Cardiac septum (tissue), 1 donor: ENCODE data around the gene PRKAR1A. TPM values are rescaled to one million over a fixed set of nuclear protein-coding genes. Genes with fewer than 3 reads are reported as not detected.
A peak's percentile ranks its signal among the peaks of the same experiment; 100 is the strongest.
"Not testable (repeated sequence)": the region's sequence is repeated elsewhere in the genome, so short reads cannot be mapped to it uniquely, and the experiment has no call there.

Source experiments
- DNase-seq: peaks from one replicate; pipeline ENCODE4 v3.0.0-alpha.2; 2020; ENCODE audit warnings: low spot score
- intact Hi-C: fragments of 100-400 bp; cut with DNase I; formaldehyde crosslinking; loops from one replicate; pipeline ENCODE4 v1.14.0; 2022
- long read RNA-seq: library from polyadenylated mRNA; unstranded; transcript quantifications from one replicate; pipeline ENCODE4 v2.0.0, GENCODE V29; 2021
- total RNA-seq: library from RNA; stranded (reverse); fragmentation: NEBNext Ultra II Directional; extraction: Animal tissue kit (Norgen Biotek cat#: 25700); gene quantifications from one replicate; pipeline ENCODE4 v1.2.1, GENCODE V29; 2021
- donor health status: DM: no; HTN: no; CAD: no.

PRKAR1A gene
- 967 TPM for total RNA-seq
- long read RNA-seq, full-length matches to known transcripts, result 1,765 of 1,993 reads
- long read RNA-seq, partial matches to known transcripts, result 84 of 1,993 reads
- long read RNA-seq, other reads (novel, unspliced or antisense), result 144 of 1,993 reads

- DNase-seq, result peak; percentile 99
- intact Hi-C loops, result loop anchor here (1.0 to 5.0 kb wide), 2 partner anchors 44 to 90 kb away; partner anchors contain the start of gene FAM20A
These were observed at the start of gene PRKAR1A for GRCh38 chr17:68512247-68512959. Gene PRKAR1A (plus strand): TSS chr17:68512430. CDS start chr17:68515400, 2,970 bp downstream.

GRCh38 chr17:68463211-68464019 lies 48.8 kb upstream of the PRKAR1A start:
- intact Hi-C loops, result loop anchor here (2.0 to 5.0 kb wide), 4 partner anchors 201 to 501 kb away; no protein-coding TSS in a partner anchor
- no peak for DNase-seq

GRCh38 chr17:68468334-68468733 lies 43.9 kb upstream of the PRKAR1A start:
- no peak for DNase-seq
- intact Hi-C loops, result loop anchor here (1.0 to 5.0 kb wide), 2 partner anchors 44 to 144 kb away; partner anchors contain the start of gene PRKAR1A

- intact Hi-C loops, result loop anchor here (1.0 to 5.0 kb wide), 2 partner anchors 44 to 144 kb away; partner anchors contain the start of gene PRKAR1A
- no peak for DNase-seq
These were observed 43.4 kb upstream of the PRKAR1A start for GRCh38 chr17:68468788-68469187.

GRCh38 chr17:68470961-68471360 lies 41.3 kb upstream of the PRKAR1A start:
- DNase-seq, result no peak
- intact Hi-C loops, result loop anchor here (5.0 kb wide), 1 partner anchor 131 kb away; the partner anchor contains the start of gene FAM20A

GRCh38 chr17:68480885-68481284 lies 31.3 kb upstream of the PRKAR1A start:
- DNase-seq, result no peak
- intact Hi-C loops, result no loop called here

- DNase-seq, result no peak
- intact Hi-C loops, result no loop called here
These were observed 29.6 kb upstream of the PRKAR1A start for GRCh38 chr17:68482576-68483041.

- DNase-seq, result no peak
- intact Hi-C loops, result no loop called here
These were observed 27.8 kb upstream of the PRKAR1A start for GRCh38 chr17:68484458-68484857.

- intact Hi-C loops, result no loop called here
- no peak for DNase-seq
These were observed 22.3 kb upstream of the PRKAR1A start for GRCh38 chr17:68489919-68490318.

- intact Hi-C loops, result no loop called here
- DNase-seq, result peak; percentile 82
These were observed 20.6 kb upstream of the PRKAR1A start for GRCh38 chr17:68491381-68492231.

- DNase-seq, intact Hi-C loops: not testable (repeated sequence)
These were observed 19.7 kb upstream of the PRKAR1A start for GRCh38 chr17:68492394-68493054.

- DNase-seq, result no peak
- intact Hi-C loops, result no loop called here
These were observed 17.1 kb upstream of the PRKAR1A start for GRCh38 chr17:68495081-68495480.

- intact Hi-C loops, result no loop called here
- DNase-seq, result no peak
These were observed 14.3 kb upstream of the PRKAR1A start for GRCh38 chr17:68497885-68498319.

GRCh38 chr17:68498479-68499326 lies 13.5 kb upstream of the PRKAR1A start:
- DNase-seq, result peak; percentile 82
- intact Hi-C loops, result no loop called here

- intact Hi-C loops, result no loop called here
- no peak for DNase-seq
These were observed 12.6 kb upstream of the PRKAR1A start for GRCh38 chr17:68499587-68499986.

- DNase-seq, result no peak
- intact Hi-C loops, result no loop called here
These were observed 11.2 kb upstream of the PRKAR1A start for GRCh38 chr17:68501074-68501473.

GRCh38 chr17:68505951-68506350 lies 6.3 kb upstream of the PRKAR1A start:
- intact Hi-C loops, result no loop called here
- DNase-seq, result no peak

- intact Hi-C loops, result no loop called here
- no peak for DNase-seq
These were observed 4.7 kb upstream of the PRKAR1A start for GRCh38 chr17:68507576-68507975.
